Fibroblast of lung (primary cell): ENCODE data around the gene AKR1C2. TPM values are rescaled to one million over a fixed set of nuclear protein-coding genes. Genes with fewer than 3 reads are reported as not detected.
A peak's percentile ranks its signal among the peaks of the same experiment; 100 is the strongest.

Source experiments
- DNase-seq, 2 donors: peaks; one replicate each; pipeline versions ENCODE4 v3.0.0 to v3.0.0-alpha.2; 2010; ENCODE audit warnings: low read depth in 2 of 2
- H2AFZ ChIP-seq: 2 replicates; pipeline ENCODE4 v1.5.1; 2012; ENCODE audit warnings: low read length, control low read depth, inconsistent platforms
- H3K27ac ChIP-seq: 2 replicates; pipeline ENCODE4 v1.5.1; 2011; ENCODE audit warnings: low read length, control low read depth; ENCODE audit not compliant: insufficient read depth
- H3K27me3 ChIP-seq: 2 replicates; pipeline ENCODE4 v1.5.1; 2011; ENCODE audit warnings: mild to moderate bottlenecking, low read length; ENCODE audit not compliant: control insufficient read depth, insufficient read depth
- H3K36me3 ChIP-seq: 2 replicates; pipeline ENCODE4 v1.5.1; 2011; ENCODE audit warnings: low read length; ENCODE audit not compliant: control insufficient read depth, insufficient read depth
- H3K4me1 ChIP-seq: 2 replicates; pipeline ENCODE4 v1.5.1; 2011; ENCODE audit warnings: low read length; ENCODE audit not compliant: control insufficient read depth, insufficient read depth; ENCODE audit errors: extremely low read depth
- H3K4me2 ChIP-seq: 2 replicates; pipeline ENCODE4 v1.5.1; 2011; ENCODE audit warnings: low read length, control low read depth; ENCODE audit not compliant: insufficient read depth; ENCODE audit errors: extremely low read depth
- H3K4me3 ChIP-seq, 4 experiments: fragments of 200-600 bp in 1 of 4; sonication (generic) in 1 of 4; replicated peaks in 1 of 4; 2 replicates each; pipeline ENCODE4 v1.5.1; 2011 to 2016; ENCODE audit warnings: low read length in 4 of 4, low read depth in 3 of 4, mild to moderate bottlenecking in 3 of 4, control low read depth in 2 of 4, inconsistent platforms in 1 of 4, mixed read lengths in 1 of 4; ENCODE audit not compliant: insufficient read depth in 1 of 4; ENCODE audit errors: control extremely low read depth in 1 of 4
- H3K79me2 ChIP-seq: 2 replicates; pipeline ENCODE4 v1.5.1; 2012; ENCODE audit warnings: mild to moderate bottlenecking, low read length, inconsistent platforms; ENCODE audit not compliant: control insufficient read depth, insufficient read depth
- H3K9ac ChIP-seq: 2 replicates; pipeline ENCODE4 v1.5.1; 2011; ENCODE audit warnings: mild to moderate bottlenecking, low read length, control low read depth; ENCODE audit not compliant: insufficient read depth
- H3K9me3 ChIP-seq: 2 replicates; pipeline ENCODE4 v1.5.1; 2012; ENCODE audit warnings: low read depth, low read length; ENCODE audit not compliant: control insufficient read depth, insufficient read depth
- H4K20me1 ChIP-seq: 2 replicates; pipeline ENCODE4 v1.5.1; 2011; ENCODE audit warnings: low read length; ENCODE audit not compliant: control insufficient read depth, insufficient read depth; ENCODE audit errors: extremely low read depth
- CTCF ChIP-seq, 2 donors: IDR thresholded peaks in 1 of 2; conservative IDR thresholded peaks in 1 of 2; 1 replicate in 1 of 2; 2 replicates in 1 of 2; pipeline ENCODE4 v1.5.1; 2011 to 2012; ENCODE audit warnings: low read length in 2 of 2, control low read depth in 1 of 2, inconsistent platforms in 1 of 2, low read depth in 1 of 2, mild to moderate bottlenecking in 1 of 2
- EZH2 ChIP-seq: IDR thresholded peaks from 2 replicates; pipeline ENCODE4 v1.5.1; 2012; ENCODE audit warnings: low read length, control low read depth, mild to moderate bottlenecking; ENCODE audit errors: missing control alignments
- polyA plus RNA-seq, 2 donors: library from polyadenylated mRNA; depleted of rRNA in 1 of 2; stranded (reverse) in 1 of 2; unstranded in 1 of 2; fragments of >200 nt; gene quantifications; 2 replicates each; pipeline ENCODE4 v1.2.1, GENCODE V29; 2011 to 2012; ENCODE audit warnings: missing spikeins in 1 of 2
- total RNA-seq: library from RNA; depleted of rRNA; stranded (reverse); fragments of >200 nt; gene quantifications from 2 replicates; pipeline ENCODE4 v1.2.1, GENCODE V29; 2014

AKR1C2 gene
- total and polyA plus RNA-seq, 2 donors (not counting 1 experiment from before 2014, with no cell fraction given): 10.6 to 14.6 TPM

GRCh38 chr10:4982764-4983226 is 20.9 kb downstream of the AKR1C2 start:
- Histone ChIP-seq H3K9ac (no peak overlapping the region), H3K9me3 (no peaks in the 10 kb centered on the region), H3K27ac (no peak overlapping the region), H3K36me3 (no peaks in the 10 kb centered on the region), H3K4me3 (no peak overlapping the region), H2AFZ (no peak overlapping the region), H3K27me3 (no peaks in the 10 kb centered on the region), H3K4me2 (no peak overlapping the region), H3K79me2 (no peaks in the 10 kb centered on the region), H4K20me1 (no peaks in the 10 kb centered on the region), H3K4me1 (no peaks in the 10 kb centered on the region)
- peak; percentile 9 to 35 for DNase-seq
- no peak for TF ChIP-seq EZH2
- no peak for TF ChIP-seq CTCF (conservative IDR thresholded peaks at IDR 0.05 in 1 of 2, IDR thresholded peaks at IDR 0.05 in 1 of 2; ENCODE audit: low read depth in 1 of 2, low read length in 2 of 2)

GRCh38 chr10:4981722-4982471 is 21.8 kb downstream of the AKR1C2 start:
- Histone ChIP-seq H3K36me3 (no peaks in the 10 kb centered on the region), H3K9ac (no peak overlapping the region), H3K9me3 (no peaks in the 10 kb centered on the region), H3K4me1 (no peaks in the 10 kb centered on the region), H3K79me2 (no peaks in the 10 kb centered on the region), H2AFZ (no peak overlapping the region), H3K27me3 (no peaks in the 10 kb centered on the region), H4K20me1 (no peaks in the 10 kb centered on the region), H3K4me3 (no peak overlapping the region), H3K4me2 (no peak overlapping the region), H3K27ac (no peak overlapping the region)
- DNase-seq: peak; percentile 46 to 51
- peak; percentile 21 to 54 for TF ChIP-seq CTCF (conservative IDR thresholded peaks at IDR 0.05 in 1 of 2, IDR thresholded peaks at IDR 0.05 in 1 of 2; ENCODE audit: low read depth in 1 of 2, low read length in 2 of 2)
- TF ChIP-seq EZH2: no peak

GRCh38 chr10:4980793-4981192 is 22.9 kb downstream of the AKR1C2 start:
- Histone ChIP-seq H4K20me1 (no peaks in the 10 kb centered on the region), H3K4me1 (no peaks in the 10 kb centered on the region), H2AFZ (no peak overlapping the region), H3K27ac (no peak overlapping the region), H3K9me3 (no peaks in the 10 kb centered on the region), H3K27me3 (no peaks in the 10 kb centered on the region), H3K79me2 (no peaks in the 10 kb centered on the region), H3K4me2 (no peak overlapping the region), H3K9ac (no peak overlapping the region), H3K36me3 (no peaks in the 10 kb centered on the region), H3K4me3 (no peak overlapping the region)
- no peak for DNase-seq
- no peak for TF ChIP-seq CTCF (conservative IDR thresholded peaks at IDR 0.05 in 1 of 2, IDR thresholded peaks at IDR 0.05 in 1 of 2; ENCODE audit: low read depth in 1 of 2, low read length in 2 of 2)
- TF ChIP-seq EZH2: no peak
